ACHN (cell line): ENCODE data around the gene GNG2.

Source experiments
- DNase-seq: peaks from one replicate; pipeline ENCODE4 v3.0.0-alpha.2; 2015
- in situ Hi-C: cut with HindIII; loops from 2 replicates; pipeline ENCODE4 v1.10.0; 2017; ENCODE audit warnings: low sequenced_read_pairs, low pct_ligation_motif_present, low pct_unique_long_range_greater_than_20kb

Gene GNG2

DNA sequence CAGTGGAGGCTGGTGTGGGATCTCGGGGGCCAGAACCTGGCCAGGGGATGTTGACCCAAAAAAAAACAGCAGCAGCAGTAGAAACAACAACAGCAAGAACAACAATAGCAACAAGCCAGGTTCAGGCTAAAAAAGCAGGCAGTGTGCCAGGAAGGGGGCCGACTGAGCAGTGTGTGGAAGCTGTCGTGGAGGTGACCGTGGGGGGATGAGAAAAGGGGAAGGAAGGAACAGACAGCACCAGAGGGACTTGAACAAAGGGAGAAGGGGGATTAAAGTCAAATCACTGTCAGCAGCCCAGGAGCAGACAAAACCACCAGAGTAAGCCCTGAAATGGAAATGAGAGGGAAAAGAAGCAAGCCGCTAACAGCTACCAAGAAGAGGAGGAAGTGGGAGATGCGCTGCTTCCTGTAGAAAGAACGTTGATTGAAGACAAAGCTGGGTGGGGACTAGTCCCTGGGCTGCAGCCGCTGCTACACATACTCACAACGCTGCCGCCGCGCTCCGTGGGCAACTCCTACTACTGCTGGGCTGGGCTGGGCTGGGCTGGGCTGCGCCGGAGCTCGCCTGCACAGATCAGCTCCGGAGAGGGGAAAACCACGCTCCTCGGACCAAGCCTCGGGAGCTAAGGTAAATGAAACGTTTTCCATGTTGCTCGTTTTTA lies at the start of gene GNG2:
Gene GNG2 (plus strand): TSS at position 449 of the 661 bp plus-strand sequence. CDS start 90,067 bp downstream, outside the sequence.
- peak; percentile 31 for DNase-seq
- in situ Hi-C loops: no loop called here

DNA sequence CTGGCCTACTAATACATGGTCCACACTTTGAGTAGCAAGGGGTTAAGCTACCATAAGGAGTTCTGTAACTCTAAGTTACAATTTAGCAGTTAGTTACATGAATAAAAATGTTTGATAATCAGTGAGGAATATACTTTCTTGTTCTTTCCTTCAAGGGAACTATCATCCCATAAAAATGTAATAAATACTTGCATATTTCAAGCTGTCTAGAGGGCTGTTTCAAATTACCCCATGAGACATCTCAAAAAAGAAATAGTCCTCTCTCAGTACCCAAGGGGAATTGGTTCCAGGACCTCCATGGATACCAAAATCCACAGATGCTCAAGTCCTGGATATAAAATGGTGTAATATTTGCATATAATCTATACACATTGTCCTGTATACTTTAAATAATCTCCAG lies 48.7 kb upstream of the GNG2 start:
- in situ Hi-C loops: no loop called here
- DNase-seq: no peak

DNA sequence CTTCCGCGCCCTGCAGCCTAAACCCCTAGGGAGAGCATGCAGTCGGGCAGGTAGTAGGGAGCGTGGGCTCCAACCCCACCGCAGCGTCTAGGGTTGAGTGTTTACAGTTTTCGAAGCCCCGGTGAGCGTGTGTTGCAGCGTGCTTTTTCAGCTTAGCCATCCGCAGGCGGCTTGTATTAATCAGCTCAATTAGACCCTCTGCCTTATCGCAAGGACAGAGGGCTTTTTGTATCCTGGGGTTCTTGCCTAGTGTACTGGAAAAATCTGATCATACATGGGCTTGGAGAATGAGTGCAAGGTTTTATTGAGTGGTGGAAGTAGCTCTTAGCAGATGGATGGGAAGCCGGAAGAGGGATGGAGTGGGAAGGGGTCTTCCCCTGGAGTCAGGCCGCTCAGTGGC lies 44.4 kb upstream of the GNG2 start:
- in situ Hi-C loops: no loop called here
- no peak for DNase-seq

DNA sequence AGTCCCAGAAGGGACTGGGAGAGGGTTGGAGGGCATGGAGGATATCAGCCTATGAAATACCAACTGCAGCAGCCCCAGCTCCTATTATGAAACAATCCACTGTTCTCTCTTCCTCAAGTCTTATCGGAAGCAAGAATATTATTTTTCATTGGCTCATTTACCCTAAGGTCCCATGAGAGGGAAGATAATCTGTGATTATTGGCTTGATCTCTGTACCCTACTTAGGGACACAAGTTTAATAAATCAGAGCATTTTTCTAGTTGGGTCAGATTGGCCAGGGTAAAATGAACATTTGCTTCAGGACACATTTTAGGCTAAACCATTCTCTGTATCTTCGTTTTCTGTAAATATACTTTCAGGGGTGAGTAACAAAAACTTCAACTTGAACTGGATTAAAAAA lies 43.1 kb upstream of the GNG2 start:
- in situ Hi-C loops: no loop called here
- no peak for DNase-seq

DNA sequence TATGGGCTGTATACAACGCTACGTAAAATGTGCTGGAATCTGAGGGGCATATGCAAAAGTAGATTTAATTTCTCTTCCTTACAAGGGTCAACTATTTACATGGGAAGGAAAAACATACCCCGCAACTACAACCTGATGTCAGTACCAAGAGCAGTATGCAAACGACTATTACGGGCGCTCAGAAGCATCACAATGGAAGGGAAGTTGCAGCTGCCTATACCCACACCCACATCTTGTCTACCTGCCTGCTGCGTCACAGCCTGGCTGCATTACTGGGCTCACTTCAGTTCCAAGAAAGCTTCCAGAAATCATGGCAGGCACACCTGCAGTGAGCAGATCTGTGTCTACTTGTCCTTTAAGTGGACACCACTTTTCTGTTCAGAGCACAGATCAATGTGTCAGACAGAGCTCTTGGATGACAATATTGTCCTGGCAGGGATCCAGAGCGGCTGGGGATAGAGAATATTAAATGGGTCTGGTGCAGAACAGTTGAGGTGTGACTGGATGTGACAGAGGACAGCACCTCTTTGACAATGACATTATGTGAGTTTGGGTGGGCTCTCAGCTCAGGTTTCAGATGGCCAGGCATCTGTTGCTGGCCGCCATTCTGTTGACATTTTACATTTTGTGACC lies 41.5 kb upstream of the GNG2 start:
- in situ Hi-C loops: no loop called here

DNA sequence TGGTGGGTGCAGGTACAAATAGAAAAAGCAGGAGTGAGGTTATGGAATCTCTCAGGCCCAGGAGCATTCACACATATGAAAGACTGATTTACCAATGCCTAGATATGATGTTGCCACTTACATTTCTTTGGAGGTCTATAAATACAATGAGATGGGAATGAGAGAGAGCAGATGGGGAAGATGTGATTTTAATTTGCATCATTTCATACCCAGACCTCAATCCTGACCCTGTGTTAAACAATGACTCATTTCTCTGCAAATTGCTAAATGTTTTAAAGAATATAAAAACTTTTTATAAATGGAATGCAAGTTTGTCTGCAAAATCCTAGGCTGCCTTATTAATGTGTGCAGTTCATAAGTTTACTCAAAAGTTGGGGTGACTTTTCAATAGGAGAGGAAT lies 38.6 kb upstream of the GNG2 start:
- in situ Hi-C loops: no loop called here
- no peak for DNase-seq

More for the DNA sequence above, 41.5 kb upstream of the GNG2 start:
- DNase-seq: no peak

DNA sequence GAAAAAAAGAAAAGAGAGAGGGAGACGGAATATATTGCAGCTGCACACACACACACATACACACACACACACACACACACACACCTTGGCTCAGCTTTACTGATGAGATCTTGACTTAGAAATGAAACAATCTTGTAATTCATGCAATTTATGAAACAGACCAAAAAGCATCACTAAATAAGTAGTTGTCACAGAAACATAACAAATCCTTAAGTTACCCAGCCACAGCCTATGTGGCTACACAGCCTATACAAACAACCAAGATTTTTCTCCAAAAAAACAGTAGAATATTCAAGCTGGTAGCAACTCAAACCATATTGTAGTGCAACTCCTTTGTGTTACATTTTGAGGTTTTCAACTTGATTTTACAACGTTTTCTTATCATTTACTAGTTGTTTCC lies 37.9 kb upstream of the GNG2 start:
- no peak for DNase-seq
- in situ Hi-C loops: no loop called here

DNA sequence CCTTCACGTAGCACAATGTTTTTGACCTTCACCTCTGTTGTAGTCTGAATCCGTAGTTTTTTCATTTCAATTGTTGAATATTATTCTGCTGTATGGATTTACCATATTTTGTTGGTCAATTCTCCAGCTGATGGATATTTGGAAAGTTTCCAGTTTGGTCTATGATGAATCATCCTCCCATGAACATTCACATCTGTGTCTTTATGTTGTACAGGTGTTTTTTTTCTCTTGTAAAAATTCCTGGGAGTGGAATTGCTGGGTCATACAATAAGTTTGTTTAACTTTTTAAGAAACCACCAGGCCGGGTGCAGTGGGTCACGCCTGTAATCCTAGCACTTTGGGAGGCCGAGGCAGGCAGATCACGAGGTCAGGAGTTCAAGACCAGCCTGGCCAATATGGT lies 36.7 kb upstream of the GNG2 start:
- no peak for DNase-seq
- in situ Hi-C loops: no loop called here

DNA sequence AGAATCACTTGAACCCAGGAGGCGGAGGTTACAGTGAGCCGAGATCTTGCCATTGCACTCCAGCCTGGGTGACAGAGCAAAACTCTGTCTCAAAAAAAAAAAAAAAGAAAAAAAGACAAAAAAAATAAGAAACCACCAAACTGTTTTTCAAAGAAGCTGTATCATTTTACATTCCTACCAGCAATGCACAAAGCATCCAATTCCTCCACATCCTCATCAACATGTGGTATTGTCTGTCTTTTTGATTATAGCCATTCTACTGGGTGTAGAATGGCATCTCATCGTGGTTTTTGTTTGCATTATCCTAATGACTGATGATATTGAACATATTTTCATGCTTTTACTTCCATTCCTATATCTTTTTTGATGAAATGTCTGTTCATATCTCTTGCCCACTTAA lies 36.2 kb upstream of the GNG2 start:
- in situ Hi-C loops: no loop called here

DNA sequence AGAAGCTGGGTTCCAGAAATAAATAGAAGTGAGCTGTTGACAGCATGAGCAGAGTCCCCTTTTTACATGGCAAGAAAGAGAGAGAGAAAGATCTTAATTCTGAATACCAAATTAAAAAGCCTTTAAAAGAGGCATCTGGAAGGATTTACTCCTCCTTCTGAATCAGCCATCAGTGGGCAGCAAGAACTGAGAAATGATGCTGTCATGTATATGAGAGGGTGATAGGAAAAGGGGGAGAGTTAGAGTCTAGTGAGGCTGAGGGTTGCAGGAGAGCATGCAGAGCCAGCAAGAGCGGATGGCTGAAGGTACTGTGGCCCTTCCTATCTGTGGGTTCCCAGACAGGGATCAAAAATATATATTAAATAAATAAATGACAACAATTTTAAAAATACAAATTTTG lies 34.5 kb upstream of the GNG2 start:
- DNase-seq: no peak
- in situ Hi-C loops: no loop called here

More for the DNA sequence above, 36.2 kb upstream of the GNG2 start:
- DNase-seq: no peak

DNA sequence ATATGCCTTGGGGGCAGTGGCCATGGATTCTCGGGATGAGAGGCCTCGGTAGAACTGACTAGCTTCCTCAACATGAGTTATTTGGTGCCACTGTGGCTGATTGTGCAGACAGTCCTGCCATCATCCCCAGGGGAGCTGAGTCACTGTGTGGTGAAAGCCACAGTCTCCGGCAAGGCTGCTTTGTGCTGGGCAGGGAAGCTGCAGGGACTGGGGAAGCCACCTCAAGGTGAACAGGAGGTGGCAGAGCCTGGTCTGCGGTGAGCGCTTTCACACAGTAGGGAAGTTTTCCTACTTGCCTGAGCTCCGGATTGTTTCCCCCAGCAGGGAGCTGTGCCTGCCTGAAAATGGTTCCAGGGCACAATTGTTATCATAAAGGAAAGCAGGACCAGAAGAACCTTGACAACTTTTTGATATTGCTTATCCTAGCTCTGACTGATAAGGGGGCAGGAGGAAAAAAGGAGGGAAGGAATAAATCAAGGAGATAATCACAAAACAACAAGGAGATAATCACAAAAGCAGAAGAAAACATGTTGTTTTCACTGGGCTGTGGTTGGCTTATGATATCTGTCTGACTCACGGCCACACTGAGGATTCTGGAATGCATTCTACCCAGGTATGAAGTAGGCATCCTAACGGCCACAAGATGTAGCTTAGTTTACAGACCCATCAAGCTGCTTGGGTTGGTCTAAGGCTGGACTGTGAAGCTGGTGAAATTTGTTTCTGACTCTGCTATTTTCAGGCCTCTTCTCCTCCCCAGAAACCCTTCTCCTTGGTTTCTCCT lies 32.2 kb upstream of the GNG2 start:
- in situ Hi-C loops: no loop called here
- peak; percentile 18 for DNase-seq

DNA sequence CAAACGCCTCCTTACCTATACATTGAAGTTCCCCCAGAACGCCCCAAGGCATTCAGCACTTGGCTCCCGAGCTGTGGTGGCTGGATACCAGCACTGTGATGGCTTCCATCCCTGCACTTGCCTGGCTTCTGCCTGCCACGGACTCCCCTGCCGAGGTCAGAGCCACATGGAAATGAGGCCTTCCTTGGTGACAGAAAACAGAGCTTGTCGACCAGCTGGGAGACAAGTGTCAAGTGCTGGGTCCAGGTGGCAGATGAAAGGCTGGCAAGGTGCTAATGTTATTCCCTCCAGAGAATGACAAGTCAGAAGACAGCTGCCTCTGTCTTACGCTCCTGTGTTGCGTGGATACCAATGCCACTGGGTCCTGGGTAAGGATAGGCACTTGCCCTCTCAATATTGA lies 26.2 kb upstream of the GNG2 start:
- DNase-seq: no peak
- in situ Hi-C loops: no loop called here

DNA sequence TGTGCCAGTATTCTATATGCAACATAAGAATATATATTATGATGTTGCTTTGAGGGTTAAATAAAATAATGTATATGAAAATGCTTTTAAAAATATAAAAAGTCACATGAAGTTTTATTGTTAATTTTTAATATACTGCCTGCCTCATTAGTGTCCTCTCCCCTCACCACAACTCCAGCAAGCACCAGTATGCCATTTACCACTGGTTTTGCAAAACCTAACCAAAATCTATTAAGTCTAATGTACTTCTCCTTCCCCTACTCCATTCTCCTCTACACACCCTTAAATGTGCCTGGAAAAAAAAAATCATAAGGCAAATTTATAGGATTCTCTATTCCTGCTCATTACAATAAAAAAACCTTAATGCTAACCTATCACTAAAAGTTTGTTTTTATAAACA lies 24.0 kb upstream of the GNG2 start:
- DNase-seq: no peak
- in situ Hi-C loops: no loop called here

DNA sequence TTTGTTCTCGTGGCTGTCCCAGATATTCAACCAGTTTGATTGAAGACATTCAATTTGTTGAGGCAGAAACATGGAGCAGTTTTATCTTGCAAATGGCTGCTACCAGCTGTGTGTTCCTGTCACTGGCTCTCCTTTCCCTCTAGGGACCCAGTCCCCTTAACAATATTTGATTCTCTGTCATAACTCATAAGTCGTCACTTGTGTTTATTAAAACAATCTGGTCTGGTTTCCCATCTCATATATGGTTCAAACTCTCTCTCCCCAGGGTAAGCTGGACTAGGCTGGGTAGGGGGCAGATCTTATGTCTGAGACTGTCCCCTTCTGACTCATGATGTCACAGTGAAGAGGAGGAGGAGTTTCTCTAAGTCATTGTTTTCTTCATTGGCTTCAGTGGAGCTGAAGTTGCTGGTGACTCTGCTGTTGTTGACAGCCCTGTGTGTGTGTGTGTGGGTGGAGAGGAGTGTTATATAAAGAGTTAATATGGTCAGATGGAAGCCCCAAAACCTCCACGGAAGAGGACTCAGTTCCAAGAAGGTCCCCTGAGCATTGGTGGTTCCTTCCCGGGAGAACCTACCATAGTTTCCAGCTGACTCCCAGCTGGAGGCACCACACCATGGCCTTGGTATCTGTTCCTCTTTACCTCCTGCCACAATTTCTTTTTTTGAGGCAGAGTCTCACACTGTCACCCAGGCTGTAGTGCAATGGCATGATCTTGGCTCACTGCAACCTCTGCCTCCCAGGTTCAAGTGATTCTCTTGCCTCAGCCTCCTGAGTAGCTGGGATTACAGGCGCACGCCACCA lies 16.1 kb upstream of the GNG2 start:
- no peak for DNase-seq
- in situ Hi-C loops: no loop called here

DNA sequence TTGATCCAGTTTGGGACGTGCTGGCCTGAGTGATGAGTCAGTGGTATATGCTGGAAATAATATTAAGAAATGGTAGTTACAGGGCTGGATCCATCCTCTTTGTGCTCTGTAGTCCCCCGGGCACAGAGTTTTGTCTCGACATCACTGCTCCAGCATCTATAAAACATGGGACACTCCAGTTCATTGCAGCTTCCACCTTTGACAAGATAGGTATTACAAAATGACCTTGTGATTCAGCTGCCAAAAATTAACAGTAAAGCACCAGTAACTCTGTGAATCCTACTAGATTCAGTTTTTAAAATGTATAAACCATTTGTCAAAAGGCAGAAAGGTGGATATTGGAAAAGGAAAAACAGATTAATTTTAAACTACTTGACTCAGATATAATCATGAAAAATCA lies 14.6 kb upstream of the GNG2 start:
- DNase-seq: no peak
- in situ Hi-C loops: no loop called here

DNA sequence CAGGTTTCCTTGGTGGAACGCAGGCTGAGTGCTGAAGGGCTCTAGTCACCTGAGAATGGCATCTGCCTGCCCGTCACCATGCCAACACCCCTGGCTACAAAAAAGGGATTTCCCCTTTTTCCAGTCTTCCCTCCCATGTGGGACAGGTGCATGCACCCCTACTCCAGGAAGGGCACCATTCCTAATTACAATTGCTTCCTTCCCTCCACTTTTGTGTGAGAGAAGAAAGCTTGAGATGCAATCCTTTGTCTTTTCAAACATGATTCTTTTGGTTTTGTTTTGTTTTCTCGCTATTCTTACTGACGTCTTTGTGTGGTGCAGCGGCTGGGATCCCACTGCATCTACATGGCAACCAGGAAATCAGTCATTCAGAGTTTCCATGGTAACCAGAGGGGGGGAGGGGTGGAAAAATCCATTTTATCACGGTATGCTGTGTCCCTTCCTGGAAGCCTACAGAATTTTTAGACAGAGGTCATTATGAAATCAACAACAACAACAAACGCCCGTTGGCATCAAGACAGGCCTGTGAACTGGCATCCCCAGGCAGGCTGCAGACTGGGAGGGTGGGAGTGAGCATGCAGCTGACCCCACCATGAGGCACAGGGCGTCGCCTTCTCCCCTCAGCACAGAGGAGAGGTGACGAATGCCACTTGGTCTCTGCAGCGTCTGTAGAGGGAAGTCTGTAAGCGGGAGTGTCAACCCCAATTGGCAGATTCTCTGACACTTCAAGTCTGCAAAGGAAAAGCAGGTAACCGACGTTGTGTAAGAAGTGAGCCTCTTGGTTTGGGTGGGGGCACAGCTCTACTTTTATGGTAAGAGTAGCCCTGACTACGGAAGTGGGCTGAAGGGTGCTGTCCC lies 13.6 kb upstream of the GNG2 start:
- in situ Hi-C loops: no loop called here
- DNase-seq: no peak

DNA sequence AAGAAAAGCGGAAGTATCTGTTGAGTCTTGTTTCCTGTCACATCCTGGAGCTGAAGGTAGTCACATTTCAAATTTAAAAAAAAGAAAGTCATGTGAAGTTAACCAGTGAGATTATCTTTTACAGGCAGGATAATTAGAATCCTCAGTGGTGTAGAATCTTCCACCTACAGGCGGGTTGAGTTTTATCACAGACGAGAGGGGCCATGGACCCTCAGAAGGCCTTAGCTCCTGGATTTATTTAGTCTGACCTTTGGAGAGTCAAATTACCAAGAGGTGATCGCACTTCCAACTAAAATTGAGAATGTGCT lies 13.0 kb upstream of the GNG2 start:
- in situ Hi-C loops: no loop called here
- no peak for DNase-seq

DNA sequence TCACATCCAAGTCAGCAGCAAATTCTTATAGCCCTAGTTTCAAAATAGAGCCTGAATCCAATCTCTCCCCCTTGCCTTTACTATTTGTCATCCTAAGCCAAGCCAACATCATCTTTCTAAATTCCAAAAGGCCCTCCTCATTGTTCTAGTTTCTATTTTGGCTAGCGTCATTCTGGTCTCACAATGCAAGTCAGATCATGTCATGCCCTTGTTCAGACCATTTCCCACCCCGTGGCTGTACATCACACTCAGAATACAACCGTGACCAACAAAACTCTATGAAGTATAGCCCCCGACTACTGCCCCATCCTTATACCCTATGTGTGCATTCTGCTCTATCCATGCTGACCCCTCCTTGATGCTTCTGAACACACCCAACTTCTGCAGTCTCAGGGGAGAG lies 12.3 kb upstream of the GNG2 start:
- DNase-seq: no peak
- in situ Hi-C loops: no loop called here
